ENCODE measurements around the gene TMEM273. TPM values are rescaled to one million over a fixed set of nuclear protein-coding genes. Genes with fewer than 3 reads are reported as not detected.

TMEM273 gene
- total RNA-seq, 1 donor from 2014 or later: not detected

DNA sequence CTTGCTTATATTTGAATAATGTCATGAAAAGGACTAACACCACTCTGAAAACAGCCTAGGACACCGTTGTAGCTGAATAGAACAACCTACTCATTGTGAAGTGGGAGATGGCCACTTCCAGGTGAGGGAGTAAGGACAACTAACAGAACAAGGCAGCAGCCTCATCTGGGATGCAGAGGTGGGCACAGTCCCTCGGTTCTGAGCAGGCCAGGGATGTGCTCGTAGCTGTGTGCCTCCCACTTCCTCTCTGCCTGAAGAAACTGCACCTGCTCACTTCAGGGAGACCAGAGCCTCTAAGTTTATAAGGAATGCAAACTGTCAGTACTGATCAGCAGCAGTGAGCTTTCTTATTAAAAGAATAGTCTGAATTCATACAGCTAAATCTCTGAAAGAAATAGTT lies 75.3 kb downstream of the TMEM273 start:
- Mint-ChIP-seq H3K4me3 (ENCODE audit: low read depth) (no peak overlapping the region), H3K27me3 (peaks cover 44% of the 10 kb centered on the region), H3K4me1 (ENCODE audit: low read depth) (peaks cover 2% of the 10 kb centered on the region), H3K27ac (no peak overlapping the region), H3K9me3 (ENCODE audit: low read depth) (no peaks in the 10 kb centered on the region), H3K36me3 (ENCODE audit: insufficient read depth) (no peaks in the 10 kb centered on the region)
- TF ChIP-seq CTCF (IDR thresholded peaks at IDR 0.05; ENCODE audit: unreplicated experiment): no peak
- DNase-seq (ENCODE audit: low spot score, unreplicated experiment): no peak

DNA sequence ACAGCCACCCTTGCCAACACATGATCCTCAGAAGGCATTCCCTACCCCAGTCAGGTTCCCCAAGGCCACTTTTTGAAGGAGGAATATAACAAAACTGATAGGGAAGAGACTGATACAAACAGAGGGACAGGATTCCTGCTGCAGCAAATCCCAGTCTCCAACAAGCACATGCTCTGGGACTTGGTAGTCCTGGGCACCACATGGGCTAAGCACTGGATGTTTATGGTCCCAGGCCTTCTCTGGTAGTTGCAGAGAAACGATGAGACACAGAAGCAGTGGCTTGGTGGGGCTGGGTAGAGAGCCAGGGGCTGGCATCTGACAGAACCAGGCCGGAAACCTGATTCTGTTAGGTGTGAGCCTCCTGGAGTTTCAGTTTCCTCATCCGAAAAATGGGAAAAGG lies 76.1 kb downstream of the TMEM273 start:
- Mint-ChIP-seq H3K4me1 (ENCODE audit: low read depth) (peaks cover 2% of the 10 kb centered on the region), H3K4me3 (ENCODE audit: low read depth) (no peak overlapping the region), H3K36me3 (ENCODE audit: insufficient read depth) (no peaks in the 10 kb centered on the region), H3K9me3 (ENCODE audit: low read depth) (no peaks in the 10 kb centered on the region), H3K27me3 (peaks cover 39% of the 10 kb centered on the region), H3K27ac (no peak overlapping the region)
- TF ChIP-seq CTCF (IDR thresholded peaks at IDR 0.05; ENCODE audit: unreplicated experiment): no peak
- no peak for DNase-seq (ENCODE audit: low spot score, unreplicated experiment)

GRCh38 chr10:49111320-49111698 lies 76.9 kb downstream of the TMEM273 start:
- Mint-ChIP-seq H3K27ac (no peak overlapping the region), H3K9me3 (ENCODE audit: low read depth) (no peaks in the 10 kb centered on the region), H3K4me1 (ENCODE audit: low read depth) (peaks cover 2% of the 10 kb centered on the region), H3K27me3 (peaks cover 37% of the 10 kb centered on the region), H3K4me3 (ENCODE audit: low read depth) (no peak overlapping the region), H3K36me3 (ENCODE audit: insufficient read depth) (no peaks in the 10 kb centered on the region)
- TF ChIP-seq CTCF (IDR thresholded peaks at IDR 0.05; ENCODE audit: unreplicated experiment): no peak
- DNase-seq (ENCODE audit: low spot score, unreplicated experiment): no peak

- no peak for TF ChIP-seq CTCF (IDR thresholded peaks at IDR 0.05; ENCODE audit: unreplicated experiment)
- Mint-ChIP-seq H3K4me1 (ENCODE audit: low read depth) (peaks cover 2% of the 10 kb centered on the region), H3K27me3 (peaks cover 33% of the 10 kb centered on the region), H3K27ac (no peak overlapping the region), H3K4me3 (ENCODE audit: low read depth) (no peak overlapping the region), H3K9me3 (ENCODE audit: low read depth) (no peaks in the 10 kb centered on the region), H3K36me3 (ENCODE audit: insufficient read depth) (no peaks in the 10 kb centered on the region)
- no peak for DNase-seq (ENCODE audit: low spot score, unreplicated experiment)
Measured at GRCh38 chr10:49110684-49111319, 77.4 kb downstream of the TMEM273 start.

DNA sequence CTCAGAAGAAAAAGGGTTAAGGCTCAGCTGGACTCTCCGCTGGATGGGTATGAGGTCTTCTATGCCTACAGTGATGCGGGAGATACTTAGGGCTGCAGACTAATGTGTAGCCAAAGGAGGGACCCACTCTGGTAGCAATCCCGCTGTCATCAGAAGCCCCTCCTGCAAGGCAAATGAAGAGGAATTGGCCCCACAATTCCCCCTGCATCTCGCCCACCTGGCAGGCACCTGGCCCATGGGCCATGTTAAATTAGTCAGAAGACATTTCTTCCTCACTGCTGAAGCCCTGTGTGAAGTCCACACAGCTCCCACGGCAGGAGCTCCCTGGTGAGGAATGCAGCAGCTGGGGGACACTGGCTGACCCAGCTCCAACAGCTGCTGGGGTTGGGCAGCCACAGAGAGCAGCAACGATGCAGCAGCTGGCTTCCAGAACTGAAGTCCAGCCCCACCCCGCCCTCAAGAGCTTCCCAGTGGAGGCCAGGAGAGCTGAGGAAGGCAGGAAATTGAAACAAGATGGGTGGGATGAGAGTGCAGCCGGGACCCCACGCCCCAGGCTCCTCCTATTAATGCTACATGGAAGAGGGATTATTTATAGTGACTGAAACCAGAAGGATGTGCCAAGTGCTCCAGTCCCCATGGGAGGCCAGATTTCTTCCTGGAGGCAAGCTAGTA lies 78.4 kb downstream of the TMEM273 start:
- no peaks in the 10 kb centered on the region for H3K9me3 Mint-ChIP-seq (ENCODE audit: low read depth)
- TF ChIP-seq CTCF (IDR thresholded peaks at IDR 0.05; ENCODE audit: unreplicated experiment): no peak
- peaks cover 32% of the 10 kb centered on the region for H3K27me3 Mint-ChIP-seq
- H3K4me3 Mint-ChIP-seq (ENCODE audit: low read depth): no peak overlapping the region
- DNase-seq (ENCODE audit: low spot score, unreplicated experiment): no peak
- H3K36me3 Mint-ChIP-seq (ENCODE audit: insufficient read depth): no peaks in the 10 kb centered on the region
- peaks cover 1% of the 10 kb centered on the region for H3K4me1 Mint-ChIP-seq (ENCODE audit: low read depth)
- H3K27ac Mint-ChIP-seq: no peak overlapping the region

Measured in progenitor cell of endocrine pancreas (in vitro differentiated cells).